Omental fat pad (tissue), 4 donors: ENCODE measurements around the gene TYW5. TPM values are rescaled to one million over a fixed set of nuclear protein-coding genes. Genes with fewer than 3 reads are reported as not detected.
A peak's percentile ranks its signal among the peaks of the same experiment; 100 is the strongest.

ENCODE experiments used
- ATAC-seq: fragments of 150-250 bp; one replicate; pipeline ENCODE4 v1.9.1; 2016; ENCODE audit warnings: mild to moderate bottlenecking, moderate library complexity; ENCODE audit not compliant: low FRiP score
- DNase-seq: peaks from one replicate; pipeline ENCODE4 v3.0.0-alpha.2; 2019; ENCODE audit warnings: low spot score
- total RNA-seq, 4 donors: library from RNA; depleted of rRNA; stranded (reverse); fragments of >200 nt; gene quantifications; one replicate each; pipeline ENCODE4 v1.1.0, GENCODE V29; 2016
- TF ChIP-seq, protein P1 (sequence below), 3 donors: fragments of 450-650 bp; IDR thresholded peaks; one replicate each; pipeline ENCODE4 v1.5.1; 2016 to 2017; ENCODE audit warnings: antibody characterized with exemption in 3 of 3, mild to moderate bottlenecking in 3 of 3, moderate library complexity in 2 of 3

TYW5 gene
- total RNA-seq, 4 donors from 2014 or later, result 4.1 to 9.5 (median 7.2) TPM

DNA sequence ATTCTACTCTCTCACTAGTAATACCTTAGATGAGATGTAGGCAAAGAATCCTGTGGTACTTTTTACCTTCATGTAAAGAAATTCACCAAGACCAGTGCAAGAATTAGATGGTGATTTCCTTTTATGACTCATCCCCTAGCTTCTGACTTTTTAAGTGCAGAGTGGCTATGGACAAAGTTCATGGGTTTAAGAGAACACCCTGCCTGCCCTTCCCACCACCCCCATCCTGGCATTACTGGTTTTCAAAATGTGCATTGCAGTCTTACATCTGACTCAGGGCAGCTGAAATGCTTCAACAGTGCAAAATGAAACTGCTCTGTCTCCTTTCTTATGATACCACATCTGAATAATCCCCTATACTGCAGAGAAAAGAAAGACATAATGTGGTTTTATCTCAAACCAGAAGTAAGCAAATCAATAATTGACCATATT lies 22.7 kb upstream of the TYW5 start:
- ATAC-seq (peak; percentile 68), DNase-seq (no peak)
- TF ChIP-seq, protein P1, sequence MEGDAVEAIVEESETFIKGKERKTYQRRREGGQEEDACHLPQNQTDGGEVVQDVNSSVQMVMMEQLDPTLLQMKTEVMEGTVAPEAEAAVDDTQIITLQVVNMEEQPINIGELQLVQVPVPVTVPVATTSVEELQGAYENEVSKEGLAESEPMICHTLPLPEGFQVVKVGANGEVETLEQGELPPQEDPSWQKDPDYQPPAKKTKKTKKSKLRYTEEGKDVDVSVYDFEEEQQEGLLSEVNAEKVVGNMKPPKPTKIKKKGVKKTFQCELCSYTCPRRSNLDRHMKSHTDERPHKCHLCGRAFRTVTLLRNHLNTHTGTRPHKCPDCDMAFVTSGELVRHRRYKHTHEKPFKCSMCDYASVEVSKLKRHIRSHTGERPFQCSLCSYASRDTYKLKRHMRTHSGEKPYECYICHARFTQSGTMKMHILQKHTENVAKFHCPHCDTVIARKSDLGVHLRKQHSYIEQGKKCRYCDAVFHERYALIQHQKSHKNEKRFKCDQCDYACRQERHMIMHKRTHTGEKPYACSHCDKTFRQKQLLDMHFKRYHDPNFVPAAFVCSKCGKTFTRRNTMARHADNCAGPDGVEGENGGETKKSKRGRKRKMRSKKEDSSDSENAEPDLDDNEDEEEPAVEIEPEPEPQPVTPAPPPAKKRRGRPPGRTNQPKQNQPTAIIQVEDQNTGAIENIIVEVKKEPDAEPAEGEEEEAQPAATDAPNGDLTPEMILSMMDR (IDR thresholded peaks at IDR 0.05), result no peak

DNA sequence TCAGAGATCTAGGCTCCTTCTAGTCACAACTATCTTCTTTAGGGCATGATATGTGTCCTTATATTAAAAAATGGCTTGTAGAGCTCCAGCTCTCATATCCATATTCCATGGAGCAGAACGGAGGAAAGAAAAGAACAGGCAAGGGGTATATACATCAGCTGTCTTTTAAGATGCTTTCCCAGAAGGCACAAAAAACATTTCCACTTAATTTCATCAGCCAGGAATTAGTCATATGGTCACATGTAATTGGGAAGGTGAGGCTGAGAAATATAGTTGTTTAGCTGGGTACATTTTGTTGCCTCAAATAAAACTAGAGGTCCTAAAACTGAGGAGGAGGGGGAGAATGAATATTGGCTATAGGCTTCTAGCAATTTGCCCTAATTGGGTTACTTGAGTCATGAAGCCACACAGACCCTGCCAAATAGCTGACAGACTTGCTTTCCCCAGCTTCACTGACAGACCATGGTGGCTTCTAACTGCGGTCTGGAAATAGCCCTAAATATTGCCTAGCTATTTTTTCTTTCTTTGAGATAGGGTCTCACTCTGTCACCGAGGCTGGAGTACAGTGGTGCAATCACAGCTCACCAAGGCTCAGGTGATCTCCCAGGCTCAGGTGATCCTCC lies 20.1 kb upstream of the TYW5 start:
- no peak for DNase-seq
- TF ChIP-seq, protein P1 (IDR thresholded peaks at IDR 0.05), result no peak
- no peak for ATAC-seq

DNA sequence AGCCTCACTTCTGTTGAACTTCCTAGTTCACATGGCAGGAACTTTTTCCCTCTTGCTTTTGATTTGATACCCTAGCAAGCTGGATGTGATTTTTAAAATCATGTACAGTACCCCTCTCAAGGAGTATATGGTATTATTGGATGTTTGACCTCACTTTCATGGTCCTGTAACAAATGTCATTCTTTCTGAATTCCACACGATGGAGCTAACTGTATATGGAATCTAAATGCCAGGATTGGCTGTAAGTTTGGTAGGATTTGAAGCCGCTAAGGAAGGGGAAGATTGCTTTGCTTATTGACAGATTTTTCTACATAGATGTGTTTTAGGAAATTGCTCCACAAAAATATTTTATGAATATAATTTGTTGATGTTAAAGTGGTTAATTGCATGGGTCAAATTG lies 18.4 kb upstream of the TYW5 start:
- TF ChIP-seq, protein P1 (IDR thresholded peaks at IDR 0.05), result no peak
- DNase-seq, result no peak
- ATAC-seq, result no peak

DNA sequence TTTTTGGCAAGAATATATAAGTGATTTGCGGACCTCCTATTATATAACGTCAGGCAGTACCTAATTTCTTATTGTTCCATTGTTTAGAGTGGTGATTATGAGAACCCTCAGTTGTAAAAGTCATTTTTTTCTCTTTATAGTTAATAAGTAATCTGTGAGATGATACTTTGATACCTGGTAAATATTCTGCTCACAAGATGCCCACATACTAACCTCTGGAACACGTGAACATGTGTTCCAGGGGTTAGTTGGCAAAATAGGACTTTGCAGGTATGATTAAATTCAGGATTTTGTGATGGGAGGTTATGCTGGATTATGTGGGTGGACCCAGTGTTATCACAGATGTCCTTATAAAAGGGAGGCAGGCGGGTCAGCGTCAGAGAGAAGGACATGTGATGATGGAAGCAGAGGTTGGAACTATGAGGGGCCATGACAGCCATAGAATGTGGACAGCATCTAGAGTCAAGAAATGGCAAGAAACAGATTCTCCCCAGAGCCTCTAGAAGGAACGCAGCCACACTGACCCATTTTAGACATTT lies 16.9 kb upstream of the TYW5 start:
- TF ChIP-seq, protein P1 (IDR thresholded peaks at IDR 0.05), result no peak
- DNase-seq, result no peak
- ATAC-seq, result no peak

DNA sequence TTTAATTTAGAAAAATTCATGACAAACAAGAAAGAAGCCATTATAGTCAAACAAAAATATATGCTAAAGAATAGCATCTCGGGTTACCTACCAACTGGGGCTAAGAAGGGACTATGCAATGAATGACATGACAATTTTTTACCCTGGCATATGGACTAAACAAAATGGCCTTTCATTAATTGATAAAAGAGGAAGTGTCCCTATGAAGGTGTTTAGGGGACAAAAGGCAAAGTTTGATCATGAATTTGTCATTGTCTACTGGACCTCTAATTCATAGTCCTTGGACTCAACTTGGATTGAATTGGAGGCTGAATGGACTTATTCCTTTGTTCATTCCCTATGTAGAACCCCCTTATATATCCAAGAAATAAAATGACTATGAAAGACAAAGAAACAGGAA lies 12.8 kb upstream of the TYW5 start:
- DNase-seq (no peak), ATAC-seq (no peak)
- TF ChIP-seq, protein P1 (IDR thresholded peaks at IDR 0.05), result no peak

DNA sequence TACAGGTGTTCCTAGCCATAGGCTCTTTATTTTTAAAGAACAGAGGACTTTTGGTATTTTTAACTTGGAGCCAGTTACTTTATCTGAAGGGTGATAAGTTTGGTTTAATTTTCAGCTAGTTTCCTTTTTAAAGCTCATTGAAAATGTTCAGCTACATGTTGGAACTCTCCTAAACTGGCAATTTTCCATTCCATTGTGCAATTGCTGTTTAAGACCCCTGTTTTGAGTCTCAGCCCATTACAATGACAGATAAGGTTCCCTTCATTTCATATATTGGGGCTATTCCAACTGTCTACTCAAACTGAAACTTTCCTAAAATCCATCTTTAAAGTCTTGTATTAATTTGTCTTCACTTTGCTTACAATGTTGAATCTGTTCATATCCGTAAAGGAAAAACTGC lies 11.7 kb upstream of the TYW5 start:
- no peak for DNase-seq
- ATAC-seq, result no peak
- TF ChIP-seq, protein P1 (IDR thresholded peaks at IDR 0.05), result no peak

DNA sequence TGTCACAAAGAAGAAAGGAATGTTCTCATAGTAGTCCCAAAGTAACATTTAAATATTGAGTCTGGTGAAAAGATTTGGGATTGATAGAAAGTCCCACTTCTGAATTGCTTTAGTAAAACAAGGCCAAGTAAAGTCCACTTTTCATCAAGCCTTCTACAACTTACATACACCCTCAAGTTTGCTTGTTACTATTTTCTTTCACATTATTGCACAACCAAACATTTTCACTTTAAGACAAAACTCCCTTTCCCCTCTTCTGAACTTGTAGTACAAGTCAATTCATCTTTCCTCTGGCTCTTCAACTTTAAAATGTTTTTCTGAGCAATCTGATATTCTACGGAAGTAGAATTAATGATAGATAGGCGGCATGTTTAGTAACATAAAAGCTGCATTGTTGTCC lies 11.1 kb upstream of the TYW5 start:
- ATAC-seq (no peak), DNase-seq (no peak)

More for the DNA sequence above, 11.1 kb upstream of the TYW5 start:
- TF ChIP-seq, protein P1 (IDR thresholded peaks at IDR 0.05), result no peak
